Hepatocyte (in vitro differentiated cells): ENCODE data around the gene EFEMP2. TPM values are rescaled to one million over a fixed set of nuclear protein-coding genes. Genes with fewer than 3 reads are reported as not detected.
"Not testable (repeated sequence)": the region's sequence is repeated elsewhere in the genome, so short reads cannot be mapped to it uniquely, and the experiment has no call there.

ENCODE experiments used
- DNase-seq: peaks from one replicate; pipeline ENCODE4 v3.0.0-alpha.2; 2016; ENCODE audit warnings: low spot score
- H2AFZ ChIP-seq: fragments of 200-600 bp; sonication (generic); 2 replicates; pipeline ENCODE4 v1.6.0; 2016; ENCODE audit warnings: antibody characterized with exemption, mild to moderate bottlenecking
- H3K27ac ChIP-seq: fragments of 200-600 bp; sonication (generic); 2 replicates; pipeline ENCODE4 v1.5.1; 2016; ENCODE audit warnings: mild to moderate bottlenecking
- H3K27me3 ChIP-seq: fragments of 200-600 bp; sonication (generic); 2 replicates; pipeline ENCODE4 v1.6.1; 2016
- H3K36me3 ChIP-seq: fragments of 200-600 bp; sonication (generic); replicated peaks from 2 replicates; pipeline ENCODE4 v1.5.1; 2016; ENCODE audit warnings: low read depth; ENCODE audit not compliant: insufficient read depth
- H3K4me1 ChIP-seq: fragments of 200-600 bp; sonication (generic); 2 replicates; pipeline ENCODE4 v1.5.1; 2016; ENCODE audit warnings: mild to moderate bottlenecking, moderate library complexity; ENCODE audit not compliant: insufficient read depth
- H3K4me2 ChIP-seq: fragments of 200-600 bp; sonication (generic); 2 replicates; pipeline ENCODE4 v1.6.0; 2016
- H3K4me3 ChIP-seq: fragments of 200-600 bp; sonication (generic); 2 replicates; pipeline ENCODE4 v1.5.1; 2016; ENCODE audit warnings: mild to moderate bottlenecking
- H3K79me2 ChIP-seq: fragments of 200-600 bp; sonication (generic); 2 replicates; pipeline ENCODE4 v1.6.0; 2017; ENCODE audit warnings: mild to moderate bottlenecking
- H3K9me2 ChIP-seq: fragments of 200-600 bp; sonication (generic); replicated peaks from 2 replicates; pipeline ENCODE4 v1.6.0; 2017; ENCODE audit warnings: mild to moderate bottlenecking; ENCODE audit not compliant: insufficient read depth
- H3K9me3 ChIP-seq: fragments of 200-600 bp; sonication (generic); 2 replicates; pipeline ENCODE4 v1.5.1; 2016; ENCODE audit warnings: low read depth, mild to moderate bottlenecking
- H4K20me1 ChIP-seq: fragments of 200-600 bp; sonication (generic); 2 replicates; pipeline ENCODE4 v1.6.0; 2016; ENCODE audit warnings: mild to moderate bottlenecking; ENCODE audit not compliant: insufficient read depth, poor library complexity, severe bottlenecking
- EZH2 ChIP-seq: fragments of 200-600 bp; sonication (generic); IDR thresholded peaks from 2 replicates; pipeline ENCODE4 v1.6.1; 2016; ENCODE audit warnings: antibody characterized with exemption, mild to moderate bottlenecking, borderline replicate concordance
- EZH2phosphoT487 ChIP-seq: fragments of 200-600 bp; sonication (generic); IDR thresholded peaks from one replicate; pipeline ENCODE4 v1.6.1; 2018; ENCODE audit warnings: antibody characterized with exemption, mild to moderate bottlenecking, low read depth, moderate library complexity; ENCODE audit not compliant: unreplicated experiment, severe bottlenecking
- WGBS: methylation state at CpG from one replicate; pipeline ENCODE4 v1.1.6; 2016; ENCODE audit warnings: low lambda C conversion rate; ENCODE audit errors: missing lambda C conversion rate; 5-methylcytosine and 5-hydroxymethylcytosine counted together
- polyA plus RNA-seq: library from polyadenylated mRNA; unstranded; fragments of >200 nt; fragmentation: Nextera tagmentation; extraction: Ambion mirVana; gene quantifications from 2 replicates; pipeline ENCODE4 v1.2.1, GENCODE V29; 2016
- total RNA-seq: library from RNA; depleted of rRNA; stranded (reverse); fragments of >200 nt; gene quantifications from 2 replicates; pipeline ENCODE4 v1.2.3, GENCODE V29; 2014
- TF ChIP-seq, protein P1 (sequence below): fragments of 200-600 bp; sonication (generic); IDR thresholded peaks from 2 replicates; pipeline ENCODE4 v1.5.1; 2016; ENCODE audit warnings: antibody characterized with exemption, mild to moderate bottlenecking; ENCODE audit not compliant: poor library complexity

Gene EFEMP2
- total and polyA plus RNA-seq, 2 experiments from 2014 or later = 65.2 to 197 TPM

DNA sequence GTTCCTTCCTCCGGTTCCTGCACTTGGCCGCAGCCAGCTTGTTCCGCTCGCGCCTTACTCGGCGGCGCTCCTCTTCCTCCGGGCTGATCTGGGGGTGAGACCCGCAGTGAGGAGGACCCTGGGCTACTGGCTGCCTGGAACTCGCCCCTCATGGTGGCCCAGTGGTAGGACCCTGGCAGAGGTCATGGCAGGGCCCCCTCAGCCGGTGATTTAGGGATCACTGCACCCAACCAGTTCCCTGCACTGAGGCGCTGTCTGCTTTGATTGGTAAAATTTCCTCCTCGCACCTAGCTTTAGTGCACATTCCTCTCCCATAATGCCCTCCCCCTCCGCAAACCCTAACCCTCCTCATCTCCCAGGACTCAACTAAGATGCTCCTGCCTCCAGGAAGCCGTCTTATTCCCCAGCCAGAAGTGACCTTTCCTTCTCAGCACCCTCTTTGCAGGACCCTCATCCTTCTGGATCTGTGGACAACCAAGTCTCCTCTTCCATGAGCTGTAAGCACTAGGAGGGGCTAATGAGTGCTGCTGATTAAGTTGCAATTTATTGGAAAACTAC lies 21.5 kb upstream of the EFEMP2 start:
- Histone ChIP-seq H3K4me3 (no peak overlapping the region), H4K20me1 (no peaks in the 10 kb centered on the region), H3K4me1 (peaks cover 30% of the 10 kb centered on the region), H3K9me3 (no peaks in the 10 kb centered on the region), H3K36me3 (no peaks in the 10 kb centered on the region), H3K79me2 (peaks cover 8% of the 10 kb centered on the region), H3K27me3 (peaks cover 9% of the 10 kb centered on the region), H3K4me2 (no peak overlapping the region), H2AFZ (no peak overlapping the region), H3K9me2 (no peaks in the 10 kb centered on the region), H3K27ac (no peak overlapping the region)
- TF ChIP-seq, protein P1, sequence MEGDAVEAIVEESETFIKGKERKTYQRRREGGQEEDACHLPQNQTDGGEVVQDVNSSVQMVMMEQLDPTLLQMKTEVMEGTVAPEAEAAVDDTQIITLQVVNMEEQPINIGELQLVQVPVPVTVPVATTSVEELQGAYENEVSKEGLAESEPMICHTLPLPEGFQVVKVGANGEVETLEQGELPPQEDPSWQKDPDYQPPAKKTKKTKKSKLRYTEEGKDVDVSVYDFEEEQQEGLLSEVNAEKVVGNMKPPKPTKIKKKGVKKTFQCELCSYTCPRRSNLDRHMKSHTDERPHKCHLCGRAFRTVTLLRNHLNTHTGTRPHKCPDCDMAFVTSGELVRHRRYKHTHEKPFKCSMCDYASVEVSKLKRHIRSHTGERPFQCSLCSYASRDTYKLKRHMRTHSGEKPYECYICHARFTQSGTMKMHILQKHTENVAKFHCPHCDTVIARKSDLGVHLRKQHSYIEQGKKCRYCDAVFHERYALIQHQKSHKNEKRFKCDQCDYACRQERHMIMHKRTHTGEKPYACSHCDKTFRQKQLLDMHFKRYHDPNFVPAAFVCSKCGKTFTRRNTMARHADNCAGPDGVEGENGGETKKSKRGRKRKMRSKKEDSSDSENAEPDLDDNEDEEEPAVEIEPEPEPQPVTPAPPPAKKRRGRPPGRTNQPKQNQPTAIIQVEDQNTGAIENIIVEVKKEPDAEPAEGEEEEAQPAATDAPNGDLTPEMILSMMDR = no peak
- TF ChIP-seq EZH2 (no peak), EZH2phosphoT487 (no peak)
- no peak for DNase-seq
- 97% methylated on average over 16 of the region's 16 CpGs for WGBS

GRCh38 chr11:65892661-65893317 lies 20.2 kb upstream of the EFEMP2 start:
- Histone ChIP-seq H3K4me2 (peak overlapping the region; percentile 92), H3K36me3 (no peaks in the 10 kb centered on the region), H3K9me3 (no peaks in the 10 kb centered on the region), H3K4me1 (peaks cover 30% of the 10 kb centered on the region), H2AFZ (no peak overlapping the region), H3K27ac (no peak overlapping the region), H3K79me2 (peaks cover 8% of the 10 kb centered on the region), H3K9me2 (no peaks in the 10 kb centered on the region), H3K27me3 (peaks cover 4% of the 10 kb centered on the region), H3K4me3 (no peak overlapping the region), H4K20me1 (no peaks in the 10 kb centered on the region)
- WGBS = 90% methylated on average over 10 of the region's 10 CpGs
- no peak for DNase-seq
- TF ChIP-seq, protein P1 = no peak
- TF ChIP-seq EZH2 = no peak
- TF ChIP-seq EZH2phosphoT487 = no peak

- 81% methylated on average over 5 of the region's 5 CpGs for WGBS
- H3K27me3 ChIP-seq, H3K36me3 ChIP-seq, H4K20me1 ChIP-seq, H3K27ac ChIP-seq, H3K9me3 ChIP-seq, H3K9me2 ChIP-seq, DNase-seq, H2AFZ ChIP-seq, H3K4me3 ChIP-seq: not testable (repeated sequence)
- peak overlapping the region; percentile 92 for H3K4me2 ChIP-seq
- peaks cover 14% of the 10 kb centered on the region for H3K79me2 ChIP-seq
- H3K4me1 ChIP-seq = peaks cover 36% of the 10 kb centered on the region
Measured at GRCh38 chr11:65892137-65892540, 19.5 kb upstream of the EFEMP2 start.

DNA sequence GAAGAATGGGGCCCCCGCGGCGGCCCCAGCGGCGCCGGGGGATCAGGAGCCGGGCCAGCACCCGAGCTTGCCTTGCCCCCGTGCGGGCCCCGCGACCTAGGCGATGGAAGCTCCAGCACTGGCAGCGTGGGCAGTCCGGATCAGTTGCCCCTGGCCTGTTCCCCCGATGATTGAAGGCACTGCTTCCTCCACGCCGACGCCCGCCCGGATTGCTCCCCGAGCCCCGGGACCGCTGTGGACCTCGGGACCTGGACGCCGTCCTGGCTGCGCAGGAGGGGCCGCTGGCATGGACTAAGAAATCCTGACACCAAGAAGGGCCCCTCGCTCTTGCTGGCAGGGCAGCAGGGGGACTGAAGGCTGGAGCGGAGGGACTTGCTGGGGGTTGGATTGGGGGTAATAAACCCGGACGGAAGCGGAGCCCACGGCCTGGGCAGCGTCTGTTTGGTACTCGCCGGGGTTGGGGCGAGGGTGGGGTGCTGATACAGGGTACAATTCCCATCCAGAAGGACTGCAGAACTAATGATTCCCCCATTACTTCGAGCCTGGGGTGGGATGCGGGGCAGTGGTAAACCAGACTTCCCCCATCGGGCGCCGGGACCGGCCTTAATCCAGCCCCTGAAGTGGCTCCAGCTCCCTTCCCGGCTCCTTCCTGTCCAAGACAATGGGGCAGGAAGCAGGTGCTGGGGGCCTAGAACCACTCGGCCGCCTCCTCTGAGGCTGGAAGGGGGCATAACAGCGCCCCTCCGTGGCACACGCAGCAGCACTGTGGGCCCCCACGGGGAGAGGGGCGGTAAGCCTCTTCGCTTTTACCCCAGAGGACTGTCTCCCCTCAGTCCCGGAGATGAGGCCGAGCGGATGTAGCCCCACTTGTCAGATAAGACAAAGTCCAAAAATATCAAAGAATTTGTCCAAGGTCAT lies 18.9 kb upstream of the EFEMP2 start:
- H3K4me1 ChIP-seq = peaks cover 42% of the 10 kb centered on the region
- peak overlapping the region; percentile 71 for H3K4me3 ChIP-seq
- H2AFZ ChIP-seq = peak overlapping the region; percentile 45
- no peaks in the 10 kb centered on the region for H3K9me3 ChIP-seq
- TF ChIP-seq, protein P1 = peak; percentile 19
- no peak for TF ChIP-seq EZH2phosphoT487
- no peaks in the 10 kb centered on the region for H3K9me2 ChIP-seq
- H3K79me2 ChIP-seq = peaks cover 21% of the 10 kb centered on the region
- H3K27ac ChIP-seq = peak overlapping the region; percentile 91
- no peaks in the 10 kb centered on the region for H3K36me3 ChIP-seq
- H4K20me1 ChIP-seq = no peaks in the 10 kb centered on the region
- 10% methylated on average over 56 of the region's 57 CpGs for WGBS
- DNase-seq = no peak
- H3K27me3 ChIP-seq = no peaks in the 10 kb centered on the region
- H3K4me2 ChIP-seq = peak overlapping the region; percentile 92
